Measurements from ENCODE around the gene STBD1. TPM values are rescaled to one million over a fixed set of nuclear protein-coding genes. Genes with fewer than 3 reads are reported as not detected.

Gene STBD1
- total RNA-seq (1 to 10 TPM in 1 of 2 donors, under 1 TPM in 1; 0.94 to 3.2 TPM), polyA plus RNA-seq (ENCODE audit: insufficient read length in 2 of 2) (1 to 10 TPM; 1.8 to 2.1 TPM)
- long read RNA-seq, donor 1, partial matches to known transcripts: 0 of 3 reads
- long read RNA-seq, donor 1, other reads (novel, unspliced or antisense): 0 of 3 reads
- long read RNA-seq, donor 2: 0 reads
- long read RNA-seq, donor 3: 0 reads
- long read RNA-seq, donor 4, partial matches to known transcripts: 0 of 4 reads
- long read RNA-seq, donor 4, other reads (novel, unspliced or antisense): 0 of 4 reads

DNA sequence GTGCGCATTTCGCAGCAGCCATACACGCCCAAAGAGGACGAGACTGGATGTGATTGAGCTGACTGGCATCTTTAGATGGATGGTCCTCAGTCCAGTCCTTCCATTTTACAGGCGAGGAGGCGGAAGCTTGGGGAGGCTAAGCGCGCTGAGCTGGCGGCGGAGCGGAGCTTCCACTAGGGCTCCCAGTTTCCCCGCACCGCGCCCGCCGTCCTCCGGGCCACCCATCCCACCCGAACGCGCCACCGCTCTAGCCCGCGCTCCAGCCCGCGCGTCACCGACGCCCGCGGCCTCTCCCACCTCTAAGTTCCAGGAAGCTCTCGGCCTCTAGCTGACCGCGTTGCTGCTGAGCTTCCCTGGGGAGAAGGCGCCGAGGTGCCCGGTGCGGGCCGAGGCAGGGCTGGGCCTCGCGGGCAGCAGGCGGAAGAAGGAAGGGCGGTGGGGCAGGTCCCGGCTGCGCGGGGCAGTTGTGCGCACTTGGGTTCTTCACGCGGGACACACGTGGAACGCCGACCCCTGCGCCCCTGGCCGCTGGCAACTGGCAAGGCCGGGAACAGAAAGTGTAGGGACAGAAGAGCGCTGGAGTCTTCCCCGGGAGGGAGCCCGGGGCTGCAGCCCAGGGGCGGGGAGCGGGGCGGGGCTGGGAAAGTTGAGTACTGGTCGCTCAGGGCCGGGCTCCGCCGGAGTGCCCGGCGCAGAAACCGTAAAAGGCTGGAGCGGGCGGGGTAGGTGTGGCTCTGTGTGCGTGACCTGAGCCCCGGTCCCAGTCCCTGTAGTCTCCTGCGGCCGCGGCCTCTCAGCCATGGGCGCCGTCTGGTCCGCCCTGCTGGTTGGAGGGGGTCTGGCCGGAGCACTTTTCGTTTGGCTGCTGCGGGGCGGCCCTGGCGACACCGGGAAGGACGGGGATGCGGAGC lies at the start of gene STBD1:
Gene STBD1, plus strand, starts transcription at position 763 of the 911 bp plus-strand sequence. Its CDS starts 37 bp downstream, at position 800.
- under 1% methylated on average over 84 of the region's 85 CpGs for WGBS (ENCODE audit: insufficient coverage)
- H3K27ac ChIP-seq (ENCODE audit: low read depth, low read length): no peak within 1 kb of the TSS
- peaks cover 12% of the 10 kb centered on the region for H3K27me3 ChIP-seq (ENCODE audit: control insufficient read depth, insufficient read depth, low read length)
- peak; percentile 12 to 70 (median 28) for DNase-seq (ENCODE audit: low read depth in 4 of 6, low spot score in 6 of 6)
- no peaks in the 10 kb centered on the region for H3K36me3 ChIP-seq (ENCODE audit: control insufficient read depth, insufficient read depth, low read length)
- H3K4me3 ChIP-seq (ENCODE audit: low read depth, low read length): peak within 1 kb of the TSS; percentile 76
- peaks cover 24% of the 10 kb centered on the region for H3K4me1 ChIP-seq (ENCODE audit: control insufficient read depth, insufficient read depth, low read length)
- H3K9me3 ChIP-seq (ENCODE audit: control insufficient read depth, insufficient read depth, low read length): no peaks in the 10 kb centered on the region

DNA sequence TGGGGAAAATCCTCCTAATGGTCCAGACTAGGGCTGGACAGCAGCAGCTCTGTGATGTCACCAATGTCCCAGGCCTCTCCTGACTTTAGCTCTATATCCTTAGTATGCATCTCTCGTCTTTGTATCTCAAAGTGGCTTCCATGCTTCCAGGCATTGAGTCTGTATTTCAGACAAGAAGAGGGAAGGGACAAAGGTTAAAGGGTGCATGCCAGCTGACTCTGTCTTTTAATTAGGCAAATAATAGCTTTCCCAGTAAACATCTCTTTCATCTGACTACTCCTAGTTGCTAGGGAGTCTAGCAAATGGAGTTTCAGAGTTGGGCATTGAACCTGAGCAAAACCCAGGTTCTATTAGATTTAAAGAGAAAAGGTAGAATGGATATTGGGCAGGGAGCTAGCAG lies 49.6 kb upstream of the STBD1 start:
- DNase-seq (ENCODE audit: low read depth in 4 of 6, low spot score in 6 of 6): no peak
- Histone ChIP-seq H3K27me3 (ENCODE audit: control insufficient read depth, insufficient read depth, low read length) (no peaks in the 10 kb centered on the region), H3K9me3 (ENCODE audit: control insufficient read depth, insufficient read depth, low read length) (no peaks in the 10 kb centered on the region), H3K27ac (ENCODE audit: low read depth, low read length) (no peak overlapping the region), H3K36me3 (ENCODE audit: control insufficient read depth, insufficient read depth, low read length) (peaks cover 2% of the 10 kb centered on the region), H3K4me1 (ENCODE audit: control insufficient read depth, insufficient read depth, low read length) (peaks cover 3% of the 10 kb centered on the region), H3K4me3 (ENCODE audit: low read depth, low read length) (no peak overlapping the region)
- no CpG with 5 or more reads among the region's 1 CpG for WGBS (ENCODE audit: insufficient coverage)

DNA sequence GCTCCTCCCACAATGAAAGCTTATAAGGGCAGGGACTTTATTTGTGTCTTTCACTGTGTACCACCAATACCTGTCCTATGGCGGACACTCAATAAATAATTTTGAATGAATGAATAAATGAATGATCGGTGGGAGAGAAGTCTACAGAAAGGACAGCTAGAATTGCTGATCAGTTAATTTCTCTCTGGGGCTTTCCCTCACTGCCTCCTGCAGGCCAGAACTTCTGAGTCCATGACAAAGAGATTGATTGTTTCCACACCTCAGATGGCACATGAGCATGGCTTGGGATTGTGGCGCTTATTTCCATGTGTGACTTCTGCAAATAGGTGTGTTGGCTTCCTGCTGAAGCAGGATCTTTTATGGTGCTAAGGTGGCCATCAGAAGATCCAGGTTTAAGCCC lies 48.7 kb upstream of the STBD1 start:
- H3K36me3 ChIP-seq (ENCODE audit: control insufficient read depth, insufficient read depth, low read length): peaks cover 2% of the 10 kb centered on the region
- DNase-seq (ENCODE audit: low read depth in 4 of 6, low spot score in 6 of 6): no peak
- H3K9me3 ChIP-seq (ENCODE audit: control insufficient read depth, insufficient read depth, low read length): no peaks in the 10 kb centered on the region
- H3K27me3 ChIP-seq (ENCODE audit: control insufficient read depth, insufficient read depth, low read length): no peaks in the 10 kb centered on the region
- no peaks in the 10 kb centered on the region for H3K4me1 ChIP-seq (ENCODE audit: control insufficient read depth, insufficient read depth, low read length)
- H3K4me3 ChIP-seq (ENCODE audit: low read depth, low read length): no peak overlapping the region
- H3K27ac ChIP-seq (ENCODE audit: low read depth, low read length): no peak overlapping the region
- WGBS (ENCODE audit: insufficient coverage): no CpG with 5 or more reads among the region's 3 CpGs

DNA sequence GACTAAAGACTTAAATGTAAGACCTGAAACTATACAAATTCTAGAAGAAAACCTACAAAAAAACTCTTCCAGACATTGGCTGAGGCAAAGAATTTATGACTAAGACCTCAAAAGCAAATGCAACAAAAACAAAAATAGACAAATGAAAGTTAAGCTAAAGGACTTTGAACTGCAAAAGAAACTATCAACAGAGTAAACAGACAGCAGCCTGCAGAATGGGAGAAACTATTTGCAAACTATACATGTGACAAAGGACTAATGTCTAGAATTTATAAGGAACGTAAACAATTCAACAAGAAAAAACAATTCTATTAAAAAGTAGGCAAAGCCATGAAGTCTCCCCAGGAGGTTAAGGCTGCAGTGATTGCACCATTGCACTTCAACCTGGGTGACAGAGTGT lies 46.0 kb upstream of the STBD1 start:
- no peak overlapping the region for H3K27ac ChIP-seq (ENCODE audit: low read depth, low read length)
- no peaks in the 10 kb centered on the region for H3K9me3 ChIP-seq (ENCODE audit: control insufficient read depth, insufficient read depth, low read length)
- DNase-seq (ENCODE audit: low read depth in 4 of 6, low spot score in 6 of 6): no peak
- H3K27me3 ChIP-seq (ENCODE audit: control insufficient read depth, insufficient read depth, low read length): no peaks in the 10 kb centered on the region
- H3K4me3 ChIP-seq (ENCODE audit: low read depth, low read length): no peak overlapping the region
- H3K36me3 ChIP-seq (ENCODE audit: control insufficient read depth, insufficient read depth, low read length): peaks cover 6% of the 10 kb centered on the region
- no peaks in the 10 kb centered on the region for H3K4me1 ChIP-seq (ENCODE audit: control insufficient read depth, insufficient read depth, low read length)
- WGBS (ENCODE audit: insufficient coverage): no CpG with 5 or more reads among the region's 1 CpG

DNA sequence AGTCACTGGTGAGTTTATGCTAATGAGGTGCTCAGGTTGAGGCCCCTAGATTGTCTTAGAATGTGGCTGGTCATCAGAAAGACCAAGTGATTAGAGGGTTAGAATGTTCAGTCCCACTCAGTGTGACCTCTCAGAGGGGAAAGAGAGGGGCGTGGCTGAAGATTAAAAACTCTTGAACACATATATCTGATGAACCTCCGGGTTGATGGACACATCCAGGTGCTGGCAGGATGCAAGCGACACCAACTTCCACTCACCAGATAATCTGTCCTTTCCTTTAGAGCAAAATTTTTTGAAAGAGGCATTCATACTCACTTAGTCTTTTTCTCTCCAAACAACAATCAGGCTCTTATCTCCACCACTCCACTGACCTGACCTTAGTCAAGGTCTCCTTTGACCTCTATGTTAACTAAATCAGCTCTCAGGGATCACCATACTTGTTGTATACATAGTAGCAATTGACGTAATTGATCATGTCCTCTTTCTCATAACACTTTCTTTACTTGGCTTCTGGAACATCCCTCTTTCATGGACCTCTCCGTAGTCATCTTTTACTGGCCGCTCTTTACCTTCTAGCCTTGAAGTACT lies 40.8 kb upstream of the STBD1 start:
- DNase-seq (ENCODE audit: low read depth in 4 of 6, low spot score in 6 of 6): no peak
- 89% methylated on average over 4 of the region's 6 CpGs for WGBS (ENCODE audit: insufficient coverage)
- Histone ChIP-seq H3K9me3 (ENCODE audit: control insufficient read depth, insufficient read depth, low read length) (no peaks in the 10 kb centered on the region), H3K4me1 (ENCODE audit: control insufficient read depth, insufficient read depth, low read length) (no peaks in the 10 kb centered on the region), H3K27me3 (ENCODE audit: control insufficient read depth, insufficient read depth, low read length) (no peaks in the 10 kb centered on the region), H3K36me3 (ENCODE audit: control insufficient read depth, insufficient read depth, low read length) (peaks cover 3% of the 10 kb centered on the region), H3K4me3 (ENCODE audit: low read depth, low read length) (no peak overlapping the region), H3K27ac (ENCODE audit: low read depth, low read length) (no peak overlapping the region)

DNA sequence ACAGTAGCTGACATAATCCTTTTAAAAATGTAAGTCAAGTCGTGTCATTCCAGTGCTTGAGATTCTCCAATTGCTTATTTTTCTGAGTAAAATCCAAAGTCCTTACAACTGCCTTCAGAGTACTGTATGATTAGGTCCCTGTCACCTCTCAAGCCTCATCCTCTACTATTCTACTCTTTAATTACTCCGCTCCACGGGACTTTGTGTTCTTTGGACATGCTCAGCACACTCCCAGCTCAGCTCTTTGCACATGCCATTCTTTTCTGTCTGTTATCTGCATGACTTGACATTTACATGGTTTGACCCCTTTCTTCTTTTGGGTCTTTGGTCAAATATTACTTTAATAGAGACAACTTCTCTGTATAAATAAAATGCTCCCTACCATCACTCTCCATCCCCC lies 39.9 kb upstream of the STBD1 start:
- Histone ChIP-seq H3K4me1 (ENCODE audit: control insufficient read depth, insufficient read depth, low read length) (no peaks in the 10 kb centered on the region), H3K27ac (ENCODE audit: low read depth, low read length) (no peak overlapping the region), H3K4me3 (ENCODE audit: low read depth, low read length) (no peak overlapping the region), H3K9me3 (ENCODE audit: control insufficient read depth, insufficient read depth, low read length) (no peaks in the 10 kb centered on the region), H3K27me3 (ENCODE audit: control insufficient read depth, insufficient read depth, low read length) (no peaks in the 10 kb centered on the region), H3K36me3 (ENCODE audit: control insufficient read depth, insufficient read depth, low read length) (peaks cover 3% of the 10 kb centered on the region)
- 65% methylated on average over 3 of the region's 3 CpGs for WGBS (ENCODE audit: insufficient coverage)
- no peak for DNase-seq (ENCODE audit: low read depth in 4 of 6, low spot score in 6 of 6)

DNA sequence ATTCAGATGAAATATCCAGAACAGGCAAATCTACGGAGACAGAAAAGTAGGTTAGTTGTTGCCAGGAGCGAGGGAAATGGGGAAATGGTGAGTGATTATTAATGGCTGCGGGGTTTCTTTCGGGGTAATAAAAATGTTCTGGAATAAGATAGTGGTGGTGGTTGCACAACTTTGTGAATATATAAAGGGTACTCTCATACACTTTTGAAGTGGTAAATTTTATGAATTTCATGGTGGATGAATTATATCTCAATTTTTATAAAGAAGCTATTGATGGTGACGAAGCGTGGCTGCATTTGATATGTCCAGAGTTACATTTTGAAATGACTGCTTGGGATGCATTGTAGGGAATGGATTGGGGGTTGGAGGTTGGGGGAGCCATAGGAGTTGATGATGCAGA lies 38.7 kb upstream of the STBD1 start:
- Histone ChIP-seq H3K4me1 (ENCODE audit: control insufficient read depth, insufficient read depth, low read length) (no peaks in the 10 kb centered on the region), H3K9me3 (ENCODE audit: control insufficient read depth, insufficient read depth, low read length) (no peaks in the 10 kb centered on the region), H3K27me3 (ENCODE audit: control insufficient read depth, insufficient read depth, low read length) (no peaks in the 10 kb centered on the region), H3K36me3 (ENCODE audit: control insufficient read depth, insufficient read depth, low read length) (peaks cover 3% of the 10 kb centered on the region), H3K27ac (ENCODE audit: low read depth, low read length) (no peak overlapping the region), H3K4me3 (ENCODE audit: low read depth, low read length) (no peak overlapping the region)
- no peak for DNase-seq (ENCODE audit: low read depth in 4 of 6, low spot score in 6 of 6)
- WGBS (ENCODE audit: insufficient coverage): 95% methylated on average over 6 of the region's 6 CpGs

DNA sequence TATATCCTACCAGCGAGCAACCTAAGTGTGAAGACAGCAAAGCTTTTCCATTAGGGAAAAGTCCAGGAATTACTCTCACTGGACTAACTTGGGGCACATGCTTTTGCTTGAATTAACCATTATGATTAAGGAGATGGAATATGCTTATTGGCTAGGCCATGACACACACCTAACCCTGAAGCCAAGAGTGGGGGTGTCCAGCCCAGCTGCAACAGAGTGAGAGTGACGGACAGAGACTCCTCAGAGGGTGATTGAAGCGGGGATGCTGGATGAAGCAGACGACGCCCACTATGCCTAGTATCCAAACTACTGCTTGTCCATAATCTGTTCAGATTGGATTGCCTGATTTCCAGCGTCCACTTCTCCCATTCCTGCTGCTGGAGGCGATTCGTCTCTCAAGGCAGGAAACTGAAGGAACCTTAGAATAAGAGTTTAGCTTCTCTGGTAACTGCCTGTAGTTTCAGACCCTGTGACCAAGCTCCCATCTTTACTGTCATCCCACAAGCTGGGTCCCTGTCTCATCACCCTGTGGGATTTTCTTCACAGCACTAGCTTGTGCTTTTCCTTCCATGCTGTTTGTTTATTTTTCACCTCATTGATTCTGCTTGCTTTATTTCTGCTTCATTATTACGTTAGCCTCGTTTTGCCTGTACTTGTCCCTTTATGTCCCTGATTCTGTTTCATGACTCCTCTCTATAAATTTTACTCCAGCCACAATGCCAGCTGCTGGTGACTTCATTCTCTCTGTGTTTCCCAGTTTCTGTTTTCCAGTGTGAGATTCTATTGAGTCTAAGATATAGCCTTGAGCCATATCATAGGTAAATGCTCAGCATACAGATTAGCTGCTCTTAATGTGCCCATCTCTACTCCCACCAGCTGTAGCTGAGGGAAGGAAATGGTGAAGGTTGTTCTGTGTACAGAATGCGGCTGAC lies 36.0 kb upstream of the STBD1 start:
- peak in 1 of 6 donors; percentile 38 for DNase-seq (ENCODE audit: low read depth in 4 of 6, low spot score in 6 of 6)
- Histone ChIP-seq H3K4me3 (ENCODE audit: low read depth, low read length) (no peak overlapping the region), H3K27me3 (ENCODE audit: control insufficient read depth, insufficient read depth, low read length) (no peaks in the 10 kb centered on the region), H3K4me1 (ENCODE audit: control insufficient read depth, insufficient read depth, low read length) (no peaks in the 10 kb centered on the region), H3K36me3 (ENCODE audit: control insufficient read depth, insufficient read depth, low read length) (no peaks in the 10 kb centered on the region), H3K9me3 (ENCODE audit: control insufficient read depth, insufficient read depth, low read length) (no peaks in the 10 kb centered on the region), H3K27ac (ENCODE audit: low read depth, low read length) (no peak overlapping the region)
- WGBS (ENCODE audit: insufficient coverage): 71% methylated on average over 8 of the region's 11 CpGs

DNA sequence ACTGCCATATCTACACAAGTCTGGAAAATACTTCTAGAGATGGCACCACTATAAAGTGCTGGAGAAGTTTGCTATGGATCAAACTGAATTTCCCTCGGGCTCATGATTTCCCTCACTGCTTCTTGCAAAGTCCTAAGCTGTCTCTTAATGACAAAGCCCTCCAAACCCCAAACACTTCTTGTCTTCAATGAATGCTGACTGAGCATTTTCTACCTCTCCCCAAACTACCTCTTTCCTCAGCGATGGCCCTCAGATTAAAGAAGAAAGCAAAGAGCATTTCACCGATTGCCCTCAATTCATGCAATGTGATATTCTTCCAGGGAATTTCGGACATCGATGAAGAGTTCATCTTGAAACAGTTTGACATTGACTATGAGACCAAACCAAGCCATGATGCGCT lies 35.3 kb upstream of the STBD1 start:
- Histone ChIP-seq H3K27ac (ENCODE audit: low read depth, low read length) (no peak overlapping the region), H3K27me3 (ENCODE audit: control insufficient read depth, insufficient read depth, low read length) (no peaks in the 10 kb centered on the region), H3K9me3 (ENCODE audit: control insufficient read depth, insufficient read depth, low read length) (no peaks in the 10 kb centered on the region), H3K4me1 (ENCODE audit: control insufficient read depth, insufficient read depth, low read length) (no peaks in the 10 kb centered on the region), H3K36me3 (ENCODE audit: control insufficient read depth, insufficient read depth, low read length) (no peaks in the 10 kb centered on the region), H3K4me3 (ENCODE audit: low read depth, low read length) (no peak overlapping the region)
- DNase-seq (ENCODE audit: low read depth in 4 of 6, low spot score in 6 of 6): no peak
- 98% methylated on average over 6 of the region's 6 CpGs for WGBS (ENCODE audit: insufficient coverage)

Data from spinal cord (tissue), 10 donors.